Small intestine (tissue), 7 donors: Measurements from ENCODE around the gene SMIM14. TPM values are rescaled to one million over a fixed set of nuclear protein-coding genes. Genes with fewer than 3 reads are reported as not detected.

Source experiments
- DNase-seq, 2 donors: peaks; one replicate each; pipeline versions ENCODE4 v3.0.0 to v3.0.0-alpha.2; 2013
- FAIRE-seq: peaks from 2 replicates; lab custom pipeline; 2012; peaks lifted over from hg19 to GRCh38; lab: Jason Lieb, UNC
- H3K27ac ChIP-seq, 3 donors: one replicate each; pipeline ENCODE4 v1.5.1; 2013; ENCODE audit warnings: low read length in 2 of 3, mild to moderate bottlenecking in 2 of 3, control low read depth in 1 of 3, inconsistent platforms in 1 of 3, low read depth in 1 of 3, moderate library complexity in 1 of 3
- H3K27me3 ChIP-seq, 3 donors: one replicate each; pipeline ENCODE4 v1.6.1; 2013; ENCODE audit warnings: low read length in 3 of 3, inconsistent platforms in 1 of 3; ENCODE audit not compliant: control insufficient read depth in 3 of 3, insufficient read depth in 3 of 3
- H3K36me3 ChIP-seq, 3 donors: one replicate each; pipeline ENCODE4 v1.6.1; 2013; ENCODE audit warnings: low read length in 3 of 3, inconsistent platforms in 1 of 3, low read depth in 1 of 3, mild to moderate bottlenecking in 1 of 3, moderate library complexity in 1 of 3; ENCODE audit not compliant: control insufficient read depth in 3 of 3, insufficient read depth in 2 of 3
- H3K4me1 ChIP-seq, 3 donors: one replicate each; pipeline ENCODE4 v1.6.1; 2013; ENCODE audit warnings: low read length in 2 of 3, inconsistent platforms in 1 of 3, low read depth in 1 of 3, mild to moderate bottlenecking in 1 of 3, moderate library complexity in 1 of 3; ENCODE audit not compliant: control insufficient read depth in 3 of 3, insufficient read depth in 2 of 3
- H3K4me3 ChIP-seq, 3 donors: one replicate each; pipeline ENCODE4 v1.5.1; 2013; ENCODE audit warnings: low read length in 3 of 3, control low read depth in 1 of 3, inconsistent platforms in 1 of 3, low read depth in 1 of 3, mild to moderate bottlenecking in 1 of 3, moderate library complexity in 1 of 3
- H3K9me3 ChIP-seq, 2 donors: one replicate each; pipeline ENCODE4 v1.6.1; 2013; ENCODE audit warnings: low read depth in 1 of 2, low read length in 1 of 2; ENCODE audit not compliant: control insufficient read depth in 2 of 2, insufficient read depth in 1 of 2
- WGBS, 3 donors: extraction: QIAGEN DNeasy Blood & Tissue Kit; methylation state at CpG; one replicate each; pipeline ENCODE4 v1.1.7; 2013; 5-methylcytosine and 5-hydroxymethylcytosine counted together
- polyA plus RNA-seq, 4 donors: library from polyadenylated mRNA; stranded (reverse) in 3 of 4; unstranded in 1 of 4; fragments of 200-250 nt in 3 of 4; fragments of 120-200 nt in 1 of 4; gene quantifications; one replicate each; pipeline versions ENCODE4 v1.2.1 to v1.2.3, GENCODE V29; 2013
- donor health status: healthy with polysubstance abuse.
- donor health status: control.
- donor health status: control.
- donor health status: Bipolar disorder and iron deficiency.
- donor health status: healthy.

Gene SMIM14
- polyA plus RNA-seq, 4 donors: 22.3 to 39.8 (median 28.2) TPM

- WGBS, 3 donors: 82 to 93% (median 91%) methylated on average over 1 of the region's 1 CpG
- Histone ChIP-seq H3K36me3 (peaks cover 4 to 27% (median 7%) of the 10 kb centered on the region in 3 donors), H3K9me3 (no peaks in the 10 kb centered on the region), H3K4me3 (no peak overlapping the region), H3K27ac (no peak overlapping the region), H3K27me3 (no peaks in the 10 kb centered on the region), H3K4me1 (no peaks in the 10 kb centered on the region)
- no peak for FAIRE-seq
- no peak for DNase-seq
These were observed 140.5 kb downstream of the SMIM14 start for GRCh38 chr4:39497909-39498726.

Other genes with a start within 250 kb of the SMIM14 start
- gene KLB, start 231.9 kb downstream of the SMIM14 start, polyA plus RNA-seq: 1 to 10 TPM in 1 of 4 donors, under 1 TPM in 3; 0.36 to 1.4 (median 0.72) TPM
- 1,000 to 10,000 TPM; 1,758 to 2,952 (median 2,157) TPM for gene RPL9, start 179.9 kb downstream of the SMIM14 start, polyA plus RNA-seq
- gene LIAS, start 179.8 kb downstream of the SMIM14 start, polyA plus RNA-seq: 10 to 100 TPM; 14.9 to 29.5 (median 22.6) TPM
- gene UGDH, start 111.4 kb downstream of the SMIM14 start, polyA plus RNA-seq: 10 to 100 TPM; 20.8 to 72.8 (median 38.3) TPM
- 10 to 100 TPM; 33.5 to 53.0 (median 35.6) TPM for gene UBE2K, start 59.3 kb upstream of the SMIM14 start, polyA plus RNA-seq